Measurements from ENCODE around the gene DOC2B.
A peak's percentile ranks its signal among the peaks of the same experiment; 100 is the strongest.
"Not testable (repeated sequence)": the region's sequence is repeated elsewhere in the genome, so short reads cannot be mapped to it uniquely, and the experiment has no call there.

DOC2B gene

DNA sequence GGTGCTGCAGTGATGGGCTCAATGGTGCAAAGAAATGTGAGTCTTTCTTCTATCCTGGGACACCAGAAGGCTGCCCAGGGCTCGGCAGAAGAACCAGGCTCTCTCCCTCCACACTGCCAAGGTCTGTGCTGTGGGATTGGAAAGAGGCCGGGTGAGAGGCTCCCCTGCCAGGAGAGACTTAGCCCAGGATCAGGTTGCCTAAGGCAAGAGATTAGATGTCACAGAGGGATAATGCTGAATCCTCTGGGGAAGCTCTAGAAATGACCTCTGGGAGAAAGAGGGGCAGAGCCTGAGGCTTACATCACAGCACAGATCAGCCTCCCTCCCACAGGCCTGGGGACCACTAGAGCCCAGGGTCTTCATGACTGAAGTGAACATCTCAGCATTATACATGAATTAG, 5.7 kb upstream of the DOC2B start:
- DNase-seq: no peak

GRCh38 chr17:185445-186138, 4.1 kb upstream of the DOC2B start:
- no peak for DNase-seq

DNA sequence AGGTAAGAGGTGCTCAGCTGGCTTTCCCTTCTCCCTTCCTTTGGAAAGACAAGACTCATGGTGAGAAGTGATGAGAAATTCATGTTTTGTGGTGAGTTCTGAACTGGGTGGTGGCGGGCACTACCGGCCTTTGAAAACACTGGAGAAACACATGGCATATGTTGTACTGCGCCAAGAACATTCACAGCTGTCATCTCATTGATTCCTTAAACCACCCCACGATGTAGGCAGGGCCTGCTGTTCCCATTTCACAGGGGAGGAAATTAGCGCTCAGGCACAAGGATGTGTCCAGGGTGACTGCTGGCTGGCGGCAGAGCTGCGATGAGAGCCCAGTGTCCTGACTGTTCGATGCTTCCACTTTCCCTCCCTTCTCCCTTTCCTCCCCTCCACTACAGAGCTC, 1.6 kb upstream of the DOC2B start:
- no peak for DNase-seq

DNA sequence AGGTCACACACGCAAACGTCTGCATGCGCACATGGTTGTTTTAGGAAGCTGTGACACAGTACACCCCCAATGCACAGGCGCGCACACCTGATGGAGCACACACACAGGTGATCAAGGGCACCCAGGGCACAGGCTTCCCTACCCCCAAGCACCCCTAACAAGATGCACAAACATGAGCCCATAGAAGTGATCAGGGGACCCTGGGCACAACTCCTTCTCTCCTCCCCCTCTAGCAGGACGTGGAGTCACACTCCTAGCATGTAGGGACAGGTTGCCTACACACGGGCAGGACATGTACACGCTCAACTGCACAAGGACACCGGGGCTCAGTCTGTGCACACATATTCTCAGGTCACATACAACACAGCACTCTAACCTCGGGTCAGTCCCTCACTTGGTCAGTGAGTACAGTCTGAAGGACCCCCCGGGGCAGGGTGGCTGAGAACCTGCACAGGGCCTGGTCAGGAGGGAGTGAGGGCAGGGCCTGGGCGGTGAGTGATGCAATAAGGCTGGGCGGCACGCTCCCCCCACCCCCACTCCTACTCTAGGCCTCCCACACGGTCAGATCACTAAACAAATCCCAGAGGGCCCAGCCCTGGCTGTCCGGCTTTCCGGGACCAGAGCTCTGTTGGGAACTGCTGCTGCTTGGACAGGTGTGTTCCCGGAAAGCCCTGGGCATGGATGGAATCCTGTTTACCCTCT, 751 bp upstream of the DOC2B start:
- DNase-seq: no peak

- DNase-seq: no peak
These were observed 837 bp downstream of the DOC2B start for GRCh38 chr17:180381-181244.

- DNase-seq: no peak
These were observed 1.6 kb downstream of the DOC2B start for GRCh38 chr17:179781-180380.

DNA sequence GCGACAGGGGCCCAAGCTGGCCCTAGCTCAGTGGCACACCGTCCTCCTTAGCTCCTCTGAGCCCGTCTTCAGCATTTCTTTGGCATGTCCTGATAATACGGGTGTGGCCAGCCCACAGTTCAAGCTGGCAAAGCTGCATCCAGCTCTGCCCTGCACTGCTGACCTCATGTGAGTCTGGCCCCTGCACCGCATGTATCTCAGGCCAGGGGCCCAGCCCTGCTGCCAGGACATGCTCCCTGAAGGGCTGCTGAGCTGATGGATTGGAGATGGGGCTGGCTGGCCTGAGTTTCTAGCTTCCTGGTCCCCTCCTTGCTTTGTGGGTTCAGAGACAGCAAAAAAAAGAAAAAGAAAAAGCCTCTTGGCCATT, 2.4 kb downstream of the DOC2B start:
- no peak for DNase-seq

DNA sequence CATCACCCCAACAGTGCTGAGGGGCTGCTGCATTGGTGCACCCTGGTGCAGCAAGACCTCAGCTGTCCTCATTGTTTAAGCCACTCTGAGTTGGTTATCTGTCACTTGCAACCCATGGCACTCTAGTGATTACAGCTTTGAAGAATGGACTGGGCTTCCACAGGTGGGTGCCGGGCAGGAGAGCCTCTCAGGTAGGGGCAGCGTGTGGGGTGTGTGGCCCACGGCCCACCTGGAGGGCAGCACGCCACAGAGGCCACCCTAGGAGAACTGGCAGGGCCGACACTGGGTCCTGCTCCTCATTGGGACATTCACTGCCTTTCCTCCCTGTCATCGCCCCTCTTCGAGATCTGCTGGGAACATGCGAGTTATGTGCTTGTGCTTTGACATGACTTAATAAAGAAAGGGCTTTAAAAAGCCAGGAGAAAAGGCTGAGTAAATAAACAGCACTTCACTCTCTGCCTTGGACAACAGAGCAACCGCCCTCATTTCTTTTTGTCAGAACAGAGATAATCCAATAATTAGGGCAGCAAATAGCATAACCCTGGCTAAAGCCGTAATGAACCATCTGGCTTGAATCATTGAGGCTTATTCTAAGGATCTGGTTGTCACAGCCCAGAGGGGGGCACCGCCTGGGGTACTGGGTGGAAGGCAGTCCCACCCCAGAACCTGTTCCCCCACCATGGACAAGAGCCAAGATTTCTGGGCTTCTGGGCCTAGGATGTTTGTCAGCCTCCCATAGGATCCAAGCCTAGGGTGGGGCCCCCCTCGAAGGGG, 3.0 kb downstream of the DOC2B start:
- no peak for DNase-seq

- no peak for DNase-seq
These were observed 3.7 kb downstream of the DOC2B start for GRCh38 chr17:177762-178161.

DNA sequence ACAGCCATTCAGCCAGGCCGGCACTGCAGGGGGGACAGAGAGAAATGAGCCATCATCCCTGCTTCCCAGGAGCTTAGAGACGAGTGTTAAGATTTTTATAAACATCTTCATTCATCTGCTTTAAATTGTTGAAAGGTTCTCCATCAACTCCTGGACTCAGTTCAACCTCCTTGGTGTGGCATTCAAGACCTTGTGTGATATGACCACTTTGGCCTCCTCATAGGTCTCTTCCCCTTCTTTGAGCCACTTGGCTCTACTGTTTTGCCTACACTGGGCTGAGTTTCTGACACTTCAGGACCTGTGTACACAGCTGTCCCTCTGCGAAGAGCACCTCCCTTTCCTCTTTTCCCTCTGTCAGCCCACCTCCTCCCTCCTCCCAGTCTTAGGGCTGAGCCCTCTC, 4.3 kb downstream of the DOC2B start:
- DNase-seq: no peak

- DNase-seq: no peak
These were observed 8.1 kb downstream of the DOC2B start for GRCh38 chr17:173166-173911.

- DNase-seq: no peak
These were observed 9.0 kb downstream of the DOC2B start for GRCh38 chr17:172401-172800.

DNA sequence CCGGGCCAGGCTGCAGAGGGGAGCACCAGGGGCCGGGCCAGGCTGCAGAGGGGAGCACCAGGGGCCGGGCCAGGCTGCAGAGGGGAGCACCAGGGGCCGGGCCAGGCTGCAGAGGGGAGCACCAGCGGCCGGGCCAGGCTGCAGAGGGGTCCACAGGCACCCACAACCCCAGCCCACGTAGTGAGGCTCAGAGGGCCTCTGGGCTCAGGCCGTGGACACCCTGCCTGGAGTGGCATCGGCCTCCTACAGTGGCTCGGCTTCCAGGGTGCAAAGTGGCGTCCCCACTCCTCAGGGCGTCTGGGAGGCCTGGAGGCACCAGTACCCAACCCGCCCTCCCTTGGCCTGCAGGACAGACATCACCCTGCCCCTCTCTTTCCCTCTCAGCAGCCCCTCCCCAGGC, 9.6 kb downstream of the DOC2B start:
- no peak for DNase-seq

DNA sequence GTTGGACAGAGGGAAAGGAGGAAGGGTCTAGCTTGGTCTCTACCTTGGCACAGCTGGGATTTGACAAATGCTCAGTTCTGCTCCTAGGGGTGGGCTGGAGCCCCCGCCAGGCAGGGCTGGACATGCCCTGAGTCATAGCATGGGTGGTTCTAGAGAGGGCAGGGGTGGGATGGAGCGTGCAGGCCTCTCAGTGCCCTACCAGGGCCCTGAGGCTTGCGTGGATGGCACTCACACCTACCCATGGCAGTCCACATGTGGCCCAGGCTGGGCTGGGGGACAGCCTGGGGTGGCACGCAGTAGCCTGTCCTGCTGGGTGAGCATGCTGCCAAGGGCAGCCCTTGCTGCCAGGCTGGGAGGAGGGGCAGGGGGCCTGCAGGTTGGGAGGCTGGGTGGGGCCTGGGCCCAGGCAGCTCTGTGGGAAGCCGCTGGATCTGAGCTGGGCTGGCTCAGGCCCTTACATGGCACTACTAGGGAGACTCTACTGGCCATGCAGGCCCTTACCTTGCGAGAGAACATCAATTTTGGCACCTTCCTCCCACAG, 11.2 kb downstream of the DOC2B start:
- no peak for DNase-seq

GRCh38 chr17:168614-169013, 12.8 kb downstream of the DOC2B start:
- DNase-seq: not testable (repeated sequence)

DNA sequence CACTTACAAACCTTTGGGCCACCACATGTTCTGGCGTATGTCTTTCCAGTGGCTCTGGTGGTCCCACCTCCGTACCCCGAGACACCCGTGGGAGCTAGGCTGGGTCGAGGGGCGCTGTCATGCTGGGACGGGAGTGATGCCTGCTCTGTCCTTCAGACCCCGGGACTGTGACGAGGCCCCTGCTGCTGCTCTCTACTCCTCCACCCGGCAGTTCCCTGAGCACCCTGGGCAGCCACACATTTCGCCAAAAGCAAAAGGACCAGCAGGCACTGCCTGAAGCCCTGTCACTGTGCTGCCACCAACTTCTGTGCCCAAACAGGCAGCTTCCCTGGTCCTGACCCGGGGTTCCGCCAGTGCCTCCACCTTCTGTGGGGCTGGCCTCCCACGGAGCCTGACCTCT, 15.5 kb downstream of the DOC2B start:
- DNase-seq: no peak

GRCh38 chr17:164303-165235, 16.9 kb downstream of the DOC2B start:
- DNase-seq: peak; percentile 52

GRCh38 chr17:163514-164098, 17.8 kb downstream of the DOC2B start:
- DNase-seq: no peak

DNA sequence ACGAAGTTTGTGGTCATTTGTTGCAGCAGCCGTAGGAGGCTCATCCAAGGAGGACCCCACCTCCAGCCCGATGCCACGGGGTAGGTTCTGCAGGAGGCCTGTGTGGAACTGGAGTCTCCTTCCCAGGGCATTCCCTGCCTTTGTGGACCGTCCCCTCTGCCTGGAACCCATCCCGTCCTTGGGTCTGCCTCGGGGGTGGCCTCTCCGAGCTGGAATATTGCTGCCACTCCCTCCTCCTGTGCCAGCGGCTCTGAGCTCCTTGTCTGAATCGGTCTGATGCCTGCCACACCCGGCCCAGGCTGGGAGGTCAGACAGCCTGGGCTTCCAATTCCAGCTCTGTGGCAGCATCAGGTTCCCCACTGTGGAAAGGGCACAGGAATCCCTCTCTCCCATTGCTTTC, 18.8 kb downstream of the DOC2B start:
- no peak for DNase-seq

DNA sequence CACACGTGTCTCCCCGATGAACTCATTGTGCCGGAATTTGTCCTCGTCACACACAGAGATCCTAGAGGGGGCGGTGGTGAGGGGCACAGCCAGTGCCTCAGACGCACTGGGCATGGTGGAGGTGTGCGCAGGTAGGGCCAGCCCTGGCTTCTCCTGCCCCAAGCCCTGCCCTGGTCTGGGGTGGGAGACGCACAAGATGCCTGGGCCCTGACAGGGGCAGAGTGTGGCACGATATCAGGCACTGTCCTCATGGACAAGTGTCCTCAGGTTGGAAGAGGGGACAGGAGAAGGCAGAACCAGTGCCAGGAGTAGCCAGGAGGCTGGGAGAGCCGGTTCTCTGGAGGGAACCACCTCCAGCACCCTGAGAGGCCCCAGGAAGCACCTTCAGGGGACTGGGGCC, 20.0 kb downstream of the DOC2B start:
- DNase-seq: no peak

All from CD4-positive, alpha-beta T cell treated with Interleukin-17A for 4 hours (primary cell).